ENCODE data around the gene SUPV3L1. TPM values are rescaled to one million over a fixed set of nuclear protein-coding genes. Genes with fewer than 3 reads are reported as not detected.

SUPV3L1 gene
- total RNA-seq, 1 experiment from 2014 or later, result 57.3 TPM

DNA sequence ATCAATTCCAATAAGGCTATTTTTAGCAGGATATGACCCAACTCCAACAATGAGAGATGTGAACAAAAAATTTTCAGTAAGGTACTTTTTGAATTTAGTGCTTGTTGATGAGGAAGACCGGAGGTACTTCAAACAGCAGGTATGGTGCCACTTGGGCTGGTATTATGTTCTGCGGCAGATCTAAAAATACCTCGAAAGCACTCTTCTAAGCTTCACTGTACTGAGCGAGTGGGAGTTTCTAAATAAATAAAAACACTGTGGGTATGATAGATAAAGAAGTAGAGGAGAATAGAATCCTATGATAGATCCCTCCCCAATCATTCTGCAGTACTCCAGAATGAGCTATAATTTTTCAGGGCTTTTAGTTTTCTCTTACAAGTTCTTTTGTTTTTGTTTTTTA is 11.5 kb upstream of the SUPV3L1 start:
- TF ChIP-seq, protein P1, sequence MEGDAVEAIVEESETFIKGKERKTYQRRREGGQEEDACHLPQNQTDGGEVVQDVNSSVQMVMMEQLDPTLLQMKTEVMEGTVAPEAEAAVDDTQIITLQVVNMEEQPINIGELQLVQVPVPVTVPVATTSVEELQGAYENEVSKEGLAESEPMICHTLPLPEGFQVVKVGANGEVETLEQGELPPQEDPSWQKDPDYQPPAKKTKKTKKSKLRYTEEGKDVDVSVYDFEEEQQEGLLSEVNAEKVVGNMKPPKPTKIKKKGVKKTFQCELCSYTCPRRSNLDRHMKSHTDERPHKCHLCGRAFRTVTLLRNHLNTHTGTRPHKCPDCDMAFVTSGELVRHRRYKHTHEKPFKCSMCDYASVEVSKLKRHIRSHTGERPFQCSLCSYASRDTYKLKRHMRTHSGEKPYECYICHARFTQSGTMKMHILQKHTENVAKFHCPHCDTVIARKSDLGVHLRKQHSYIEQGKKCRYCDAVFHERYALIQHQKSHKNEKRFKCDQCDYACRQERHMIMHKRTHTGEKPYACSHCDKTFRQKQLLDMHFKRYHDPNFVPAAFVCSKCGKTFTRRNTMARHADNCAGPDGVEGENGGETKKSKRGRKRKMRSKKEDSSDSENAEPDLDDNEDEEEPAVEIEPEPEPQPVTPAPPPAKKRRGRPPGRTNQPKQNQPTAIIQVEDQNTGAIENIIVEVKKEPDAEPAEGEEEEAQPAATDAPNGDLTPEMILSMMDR (conservative IDR thresholded peaks at IDR 0.05), result no peak
- no peak overlapping the region for H2AFZ ChIP-seq (ENCODE audit: low read length)
- H3K9me3 Mint-ChIP-seq, result no peaks in the 10 kb centered on the region
- H3K23ac ChIP-seq (ENCODE audit: insufficient read length, low read depth, low read length), result no peak overlapping the region
- no peak overlapping the region for H3K9ac ChIP-seq (ENCODE audit: extremely low read depth, insufficient read length, low read length)
- no peak overlapping the region for H2BK120ac ChIP-seq (ENCODE audit: low read depth, low read length, poor library complexity, severe bottlenecking)
- no peak for DNase-seq
- H3T11ph ChIP-seq (ENCODE audit: low read length), result no peak overlapping the region
- H3K4me3 Mint-ChIP-seq, result no peak overlapping the region
- H3K4ac ChIP-seq (ENCODE audit: low read depth, low read length), result no peak overlapping the region
- H4K20me1 ChIP-seq (ENCODE audit: control insufficient read depth, insufficient read depth, insufficient read length), result no peaks in the 10 kb centered on the region
- no peak overlapping the region for H3K56ac ChIP-seq (ENCODE audit: insufficient read length, low read depth, low read length)
- no peak overlapping the region for H2BK15ac ChIP-seq (ENCODE audit: low read depth, low read length)
- no peaks in the 10 kb centered on the region for H3K79me1 ChIP-seq (ENCODE audit: insufficient read depth, low read depth, low read length, poor library complexity, severe bottlenecking)
- no peaks in the 10 kb centered on the region for H3K23me2 ChIP-seq (ENCODE audit: insufficient read length, low read depth, low read length, poor library complexity, severe bottlenecking)
- no peak overlapping the region for H2BK5ac ChIP-seq (ENCODE audit: insufficient read length, low read length)
- no peaks in the 10 kb centered on the region for H3K4me1 ChIP-seq (ENCODE audit: insufficient read depth, low read length)
- H2AK5ac ChIP-seq (ENCODE audit: insufficient read length, low read length), result no peak overlapping the region
- WGBS (ENCODE audit: extremely low coverage, insufficient read length, low lambda C conversion rate), result no CpG with 5 or more reads among the region's 4 CpGs
- H3K18ac ChIP-seq (ENCODE audit: insufficient read length, low read depth, low read length), result no peak overlapping the region
- H2BK20ac ChIP-seq (ENCODE audit: low read depth, low read length, poor library complexity, severe bottlenecking), result no peak overlapping the region
- peaks cover 6 to 43% (median 34%) of the 10 kb centered on the region in 3 experiments; a peak in 5 of 7 replicates for H3K36me3 Mint-ChIP-seq (ENCODE audit: insufficient read depth in 1 of 3, low read depth in 3 of 3)
- H4K8ac ChIP-seq (replicated peaks; ENCODE audit: insufficient read length, low read depth, low read length), result no peak overlapping the region
- no peak overlapping the region for H3K14ac ChIP-seq (ENCODE audit: insufficient read depth, low read length)
- no peak overlapping the region for H3K4me2 ChIP-seq (ENCODE audit: insufficient read depth, insufficient read length, low read length)
- H3K27ac ChIP-seq (ENCODE audit: insufficient read length, low read depth, low read length), result no peak overlapping the region
- H3K27me3 ChIP-seq (ENCODE audit: insufficient read depth, low read length), result no peaks in the 10 kb centered on the region
- H3K9me3 ChIP-seq (ENCODE audit: control insufficient read depth, low read depth, low read length), result no peaks in the 10 kb centered on the region
- no peak overlapping the region for H4K91ac ChIP-seq (ENCODE audit: insufficient read length, low read depth, low read length)
- no peak overlapping the region for H4K5ac ChIP-seq (ENCODE audit: insufficient read length, low read depth, low read length)
- H3K27me3 Mint-ChIP-seq (ENCODE audit: low read depth), result no peaks in the 10 kb centered on the region
- no peaks in the 10 kb centered on the region for H3K4me1 Mint-ChIP-seq
- H3K79me2 ChIP-seq (ENCODE audit: insufficient read depth, low read length), result no peaks in the 10 kb centered on the region
- no peak overlapping the region for H2BK12ac ChIP-seq (ENCODE audit: insufficient read length, low read depth, low read length)
- H3K27ac Mint-ChIP-seq, result no peak overlapping the region

Data from H9 (cell line).